Measurements from ENCODE around the gene CFAP61.
A peak's percentile ranks its signal among the peaks of the same experiment; 100 is the strongest.
"Not testable (repeated sequence)": the region's sequence is repeated elsewhere in the genome, so short reads cannot be mapped to it uniquely, and the experiment has no call there.

CFAP61 gene

DNA sequence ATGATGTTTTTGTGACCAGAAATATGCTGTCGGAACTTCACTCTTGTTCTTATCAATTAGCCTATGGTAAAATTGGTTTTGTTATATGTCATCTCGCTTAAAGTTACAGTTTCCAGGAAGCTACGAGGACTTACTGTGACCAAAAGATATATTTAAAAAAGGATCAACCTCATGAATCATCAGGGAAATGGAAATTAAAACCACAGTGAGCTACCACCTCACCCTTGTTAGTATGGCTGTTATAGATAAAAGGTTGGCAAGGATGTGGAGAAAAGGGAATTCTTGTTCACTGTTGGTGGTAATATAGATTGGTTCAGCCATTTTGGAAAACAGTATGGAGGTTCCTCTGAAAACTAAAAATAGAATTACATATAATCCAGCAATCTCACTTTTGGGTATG, 301.2 kb downstream of the CFAP61 start:
- no peaks in the 10 kb centered on the region for H3K36me3 Mint-ChIP-seq (ENCODE audit: low read depth)
- peaks cover 9% of the 10 kb centered on the region for H3K9me3 Mint-ChIP-seq
- H3K27me3 Mint-ChIP-seq = peaks cover 43% of the 10 kb centered on the region
- H3K27ac Mint-ChIP-seq = peak overlapping the region; percentile 9
- H3K4me1 Mint-ChIP-seq (ENCODE audit: low read depth) = peaks cover 16% of the 10 kb centered on the region
- no peak overlapping the region for H3K4me3 Mint-ChIP-seq

GRCh38 chr20:20355503-20355902, 303.2 kb downstream of the CFAP61 start:
- not testable (repeated sequence) for H3K36me3 Mint-ChIP-seq (ENCODE audit: low read depth); H3K9me3 Mint-ChIP-seq; H3K4me3 Mint-ChIP-seq; H3K27ac Mint-ChIP-seq
- Mint-ChIP-seq H3K27me3 (peaks cover 39% of the 10 kb centered on the region), H3K4me1 (ENCODE audit: low read depth) (peaks cover 26% of the 10 kb centered on the region)

DNA sequence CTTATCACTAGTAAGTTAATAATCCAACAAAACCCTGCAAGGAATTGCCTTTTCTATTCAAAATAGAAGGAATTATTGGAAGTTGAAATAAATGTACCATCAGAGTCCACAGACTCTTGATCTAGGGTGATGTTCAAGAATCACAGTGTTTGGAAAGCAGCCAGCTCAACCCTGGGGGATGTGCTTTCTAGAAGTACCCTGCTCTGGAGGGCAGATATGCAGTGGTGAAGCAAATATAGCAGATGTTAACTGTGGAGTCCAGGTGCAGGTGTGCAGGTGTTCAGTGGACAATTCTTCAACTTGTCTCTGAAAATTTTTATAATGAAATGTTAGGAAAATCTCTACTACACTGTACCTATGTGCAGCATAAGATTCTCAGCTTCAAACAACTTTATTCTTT, 306.5 kb downstream of the CFAP61 start:
- H3K36me3 Mint-ChIP-seq (ENCODE audit: low read depth) = no peaks in the 10 kb centered on the region
- H3K4me3 Mint-ChIP-seq = no peak overlapping the region
- H3K27ac Mint-ChIP-seq = no peak overlapping the region
- peaks cover 33% of the 10 kb centered on the region for H3K4me1 Mint-ChIP-seq (ENCODE audit: low read depth)
- H3K9me3 Mint-ChIP-seq = peaks cover 6% of the 10 kb centered on the region
- H3K27me3 Mint-ChIP-seq = peaks cover 48% of the 10 kb centered on the region

GRCh38 chr20:20359628-20360027, 307.3 kb downstream of the CFAP61 start:
- H3K36me3 Mint-ChIP-seq (ENCODE audit: low read depth) = no peaks in the 10 kb centered on the region
- peaks cover 30% of the 10 kb centered on the region for H3K4me1 Mint-ChIP-seq (ENCODE audit: low read depth)
- H3K27me3 Mint-ChIP-seq = peaks cover 48% of the 10 kb centered on the region
- H3K4me3 Mint-ChIP-seq = no peak overlapping the region
- H3K9me3 Mint-ChIP-seq = peaks cover under 1% of the 10 kb centered on the region
- no peak overlapping the region for H3K27ac Mint-ChIP-seq

DNA sequence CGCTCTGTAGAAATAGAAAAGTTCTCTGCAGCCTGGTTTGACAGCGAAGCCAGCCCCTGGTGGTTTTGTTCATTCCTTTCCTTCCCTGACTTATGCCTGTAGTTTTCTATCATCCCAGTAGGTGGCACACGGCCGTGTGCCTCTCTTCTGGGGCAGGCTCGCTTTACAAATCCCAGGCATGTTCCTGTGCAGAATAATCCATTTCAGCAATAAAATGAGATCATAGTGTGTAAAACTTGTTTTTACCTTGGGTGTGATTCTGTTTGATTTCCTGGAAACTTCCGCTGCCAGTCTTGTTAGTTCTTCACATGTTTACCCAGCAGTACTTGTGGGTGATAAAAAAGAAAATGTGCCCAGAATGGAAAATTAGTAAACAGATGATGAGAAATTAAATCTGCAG, 308.1 kb downstream of the CFAP61 start:
- Mint-ChIP-seq H3K9me3 (no peaks in the 10 kb centered on the region), H3K4me3 (peak overlapping the region; percentile 10), H3K27ac (no peak overlapping the region), H3K4me1 (ENCODE audit: low read depth) (peaks cover 38% of the 10 kb centered on the region), H3K27me3 (peaks cover 56% of the 10 kb centered on the region), H3K36me3 (ENCODE audit: low read depth) (no peaks in the 10 kb centered on the region)

DNA sequence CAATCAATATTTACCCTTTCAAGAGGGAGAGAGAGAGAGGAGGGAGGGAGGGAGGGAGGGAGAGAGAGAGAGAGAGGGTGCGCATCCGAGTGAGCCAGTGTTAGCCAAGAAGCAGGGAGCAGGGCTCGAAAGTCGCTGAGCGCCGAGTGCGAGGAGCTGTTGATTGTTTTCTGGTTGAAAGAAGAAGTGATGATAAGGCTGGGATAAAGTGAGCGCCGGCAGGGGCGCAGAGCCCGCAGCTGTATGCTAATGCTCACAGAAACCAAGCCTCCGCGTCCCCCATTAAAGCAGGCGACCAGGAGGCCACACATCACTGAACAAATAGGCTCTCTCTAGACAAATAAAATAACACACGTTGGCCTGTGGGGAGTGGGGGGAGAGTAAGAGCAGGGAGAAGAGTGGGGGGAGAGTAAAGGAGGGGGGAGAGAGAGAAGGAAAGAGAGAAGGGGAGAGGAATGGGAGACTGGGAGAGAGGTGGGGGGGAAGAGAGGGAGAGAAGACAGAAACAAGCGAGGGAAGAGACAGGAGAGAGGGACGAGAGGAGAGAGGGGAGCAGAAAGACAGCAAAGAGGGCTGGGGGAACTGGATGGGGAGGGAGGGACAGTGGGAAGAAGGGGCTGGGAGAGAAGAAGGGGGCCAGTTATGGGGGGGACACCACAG, 310.6 kb downstream of the CFAP61 start:
- Mint-ChIP-seq H3K9me3 (no peaks in the 10 kb centered on the region), H3K4me3 (no peak overlapping the region), H3K27ac (no peak overlapping the region), H3K27me3 (peaks cover 74% of the 10 kb centered on the region), H3K4me1 (ENCODE audit: low read depth) (peaks cover 51% of the 10 kb centered on the region), H3K36me3 (ENCODE audit: low read depth) (no peaks in the 10 kb centered on the region)

GRCh38 chr20:20363434-20363798, 311.1 kb downstream of the CFAP61 start:
- Mint-ChIP-seq H3K36me3 (ENCODE audit: low read depth) (no peaks in the 10 kb centered on the region), H3K9me3 (no peaks in the 10 kb centered on the region), H3K4me3 (peak overlapping the region; percentile 48), H3K27ac (no peak overlapping the region), H3K4me1 (ENCODE audit: low read depth) (peaks cover 51% of the 10 kb centered on the region), H3K27me3 (peaks cover 74% of the 10 kb centered on the region)

DNA sequence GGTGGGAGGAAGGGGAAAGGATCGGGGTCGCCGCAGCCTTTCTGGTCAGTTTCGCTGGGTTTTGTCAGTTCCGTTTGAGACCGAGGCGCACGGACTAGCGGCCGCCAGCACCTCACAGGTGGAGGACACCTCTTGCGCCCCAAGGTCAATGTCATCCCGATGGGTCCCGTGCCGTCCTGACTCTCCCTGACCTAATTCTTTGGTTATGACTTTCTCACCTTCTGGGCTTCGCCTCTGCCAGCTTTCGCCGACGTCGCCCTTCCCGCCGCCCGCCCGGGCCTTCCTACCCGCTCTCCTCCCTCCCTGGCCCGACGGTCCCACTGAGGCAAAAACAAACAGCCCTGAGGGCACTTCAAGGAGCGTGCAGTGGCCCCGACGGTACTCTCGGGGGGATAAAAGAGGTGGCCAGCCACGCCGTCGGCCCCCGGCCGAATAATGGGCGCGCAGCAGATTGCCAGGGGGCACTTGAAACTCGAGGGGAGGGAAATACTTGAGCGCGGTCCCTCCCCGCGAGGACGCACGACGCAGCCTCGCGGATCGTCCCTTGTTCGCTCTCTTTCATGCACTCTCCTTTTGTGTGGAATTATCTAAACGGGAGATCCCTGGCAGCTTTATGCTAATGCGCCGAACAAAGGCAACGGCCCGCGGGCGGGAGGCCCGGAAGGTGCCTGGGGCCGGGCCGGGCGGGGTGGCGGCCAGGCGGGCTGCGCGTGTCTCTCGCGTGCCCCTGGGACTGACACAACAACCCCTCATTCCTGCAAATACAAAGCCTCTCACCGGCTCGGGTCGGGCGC, 311.7 kb downstream of the CFAP61 start:
- no peaks in the 10 kb centered on the region for H3K36me3 Mint-ChIP-seq (ENCODE audit: low read depth)
- peak overlapping the region; percentile 48 for H3K4me3 Mint-ChIP-seq
- peaks cover 74% of the 10 kb centered on the region for H3K27me3 Mint-ChIP-seq
- peaks cover 51% of the 10 kb centered on the region for H3K4me1 Mint-ChIP-seq (ENCODE audit: low read depth)
- no peaks in the 10 kb centered on the region for H3K9me3 Mint-ChIP-seq
- no peak overlapping the region for H3K27ac Mint-ChIP-seq

DNA sequence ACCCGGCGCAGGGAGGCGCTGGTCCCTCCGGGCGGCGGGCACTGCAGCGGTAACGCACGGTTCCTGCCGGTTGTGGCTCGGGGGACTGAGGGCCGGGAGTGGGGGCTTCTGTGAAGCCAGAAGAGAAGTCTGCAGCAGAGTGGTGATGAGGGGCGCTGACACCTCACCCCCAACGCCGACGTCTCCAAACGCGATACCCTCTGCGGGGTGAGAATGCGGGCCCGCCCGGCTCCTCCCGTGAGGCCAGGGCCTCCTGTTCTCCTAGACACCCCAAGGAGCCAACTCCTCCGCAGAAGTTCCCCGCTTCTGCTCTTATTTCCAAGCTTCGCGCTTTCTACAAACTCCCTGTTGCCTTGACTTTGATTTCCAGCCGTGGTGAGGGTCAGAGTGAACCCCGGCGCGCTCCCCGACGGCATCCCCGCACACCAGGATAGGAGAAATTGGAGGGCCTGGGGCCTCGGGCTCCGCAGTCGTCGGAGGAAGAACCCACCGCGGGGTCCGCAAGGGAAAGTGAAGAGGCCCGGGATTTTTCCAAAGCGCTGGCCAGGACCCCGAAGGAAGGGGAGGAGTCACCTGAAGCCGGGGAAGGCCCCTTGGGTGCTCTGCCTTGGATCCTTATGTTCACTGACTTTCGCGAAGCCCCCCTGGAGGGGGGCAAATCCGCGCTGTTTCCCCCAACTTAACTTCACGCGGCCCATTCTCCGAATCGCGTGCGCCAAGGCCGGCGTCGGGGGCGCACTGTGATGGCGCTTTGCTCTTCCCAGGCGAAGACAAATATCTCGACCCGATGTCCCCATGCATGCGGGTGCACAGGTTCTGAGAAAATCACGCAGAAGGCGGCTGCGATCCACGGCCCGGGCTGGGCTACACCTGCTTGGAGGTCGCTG, 312.5 kb downstream of the CFAP61 start:
- H3K4me3 Mint-ChIP-seq = peak overlapping the region; percentile 48
- H3K9me3 Mint-ChIP-seq = no peaks in the 10 kb centered on the region
- peaks cover 50% of the 10 kb centered on the region for H3K4me1 Mint-ChIP-seq (ENCODE audit: low read depth)
- peak overlapping the region; percentile 55 for H3K27ac Mint-ChIP-seq
- H3K36me3 Mint-ChIP-seq (ENCODE audit: low read depth) = peaks cover under 1% of the 10 kb centered on the region
- H3K27me3 Mint-ChIP-seq = peaks cover 72% of the 10 kb centered on the region

DNA sequence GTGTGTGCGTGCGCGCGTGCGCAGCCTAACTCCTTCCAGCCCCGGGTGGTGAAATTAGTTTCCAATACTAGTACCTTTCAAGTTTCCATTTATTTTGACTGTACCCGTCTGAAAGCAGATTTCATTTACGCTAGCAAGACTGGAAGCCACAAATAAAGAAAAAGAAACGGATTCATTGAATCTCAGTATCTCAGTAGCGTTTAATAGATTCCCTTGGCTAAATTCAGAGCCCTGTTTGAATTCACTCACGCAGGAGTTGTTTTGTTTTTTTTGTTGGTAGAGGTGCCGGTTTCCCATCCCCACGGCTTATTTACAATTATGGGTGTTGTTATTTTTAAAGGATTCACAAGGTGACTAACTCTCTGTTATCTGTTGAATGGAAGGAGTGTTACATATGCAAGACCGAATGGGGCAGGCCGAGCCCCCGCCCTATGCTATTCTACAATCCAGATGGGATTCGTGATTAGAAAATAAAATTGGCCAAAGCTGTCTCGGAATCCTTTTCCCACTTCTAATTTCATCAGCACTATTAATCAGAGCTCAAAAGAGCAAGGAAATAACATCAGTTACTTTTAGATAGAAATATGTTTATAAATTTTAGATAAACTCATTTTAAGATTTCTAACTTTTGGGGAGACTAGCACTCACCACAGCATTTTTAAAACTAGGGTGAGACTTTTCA, 313.3 kb downstream of the CFAP61 start:
- H3K4me3 Mint-ChIP-seq = peak overlapping the region; percentile 48
- peaks cover 46% of the 10 kb centered on the region for H3K4me1 Mint-ChIP-seq (ENCODE audit: low read depth)
- H3K9me3 Mint-ChIP-seq = no peaks in the 10 kb centered on the region
- H3K36me3 Mint-ChIP-seq (ENCODE audit: low read depth) = peaks cover 5% of the 10 kb centered on the region
- H3K27ac Mint-ChIP-seq = peak overlapping the region; percentile 55
- peaks cover 72% of the 10 kb centered on the region for H3K27me3 Mint-ChIP-seq

- Mint-ChIP-seq H3K9me3 (no peaks in the 10 kb centered on the region), H3K27ac (peak overlapping the region; percentile 55), H3K36me3 (ENCODE audit: low read depth) (peaks cover 5% of the 10 kb centered on the region), H3K27me3 (peaks cover 72% of the 10 kb centered on the region), H3K4me3 (peak overlapping the region; percentile 26), H3K4me1 (ENCODE audit: low read depth) (peaks cover 40% of the 10 kb centered on the region)
Observed at GRCh38 chr20:20366551-20366875, 314.2 kb downstream of the CFAP61 start.

DNA sequence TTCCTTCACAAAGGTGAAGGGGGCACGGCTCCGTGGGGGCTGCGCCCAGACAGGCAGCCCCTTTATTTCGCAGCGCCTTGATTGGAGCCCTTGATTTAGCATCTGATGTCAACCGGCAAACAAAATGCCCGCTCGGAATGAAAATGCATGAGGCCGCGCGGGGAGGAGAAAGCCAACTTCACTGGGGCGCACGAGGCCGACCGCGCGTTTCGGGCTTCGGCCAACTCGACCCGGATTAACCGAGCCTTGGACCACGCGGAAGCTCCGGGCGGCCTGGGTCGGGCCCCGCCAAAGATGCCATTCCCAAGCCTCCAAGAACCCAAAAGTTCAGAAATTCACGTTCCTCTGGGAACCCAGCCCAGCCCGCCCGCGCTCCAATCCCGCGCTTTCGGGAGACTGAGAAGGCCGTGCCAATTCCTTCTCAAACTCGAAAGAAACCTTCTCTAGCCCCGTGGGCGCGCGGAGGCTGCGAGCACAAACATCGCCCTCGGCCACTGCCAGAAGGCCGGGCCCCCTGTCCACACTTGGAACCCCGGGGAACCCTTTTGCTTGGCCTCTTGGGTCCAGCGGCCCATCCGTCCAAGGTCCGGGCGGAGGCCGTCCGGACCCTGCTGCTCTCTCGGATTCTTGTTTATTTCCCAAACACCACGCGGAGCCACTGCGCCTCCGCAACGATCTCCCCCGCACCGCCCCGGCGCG, 314.7 kb downstream of the CFAP61 start:
- Mint-ChIP-seq H3K4me1 (ENCODE audit: low read depth) (peaks cover 42% of the 10 kb centered on the region), H3K27me3 (peaks cover 72% of the 10 kb centered on the region), H3K9me3 (no peaks in the 10 kb centered on the region), H3K27ac (peak overlapping the region; percentile 68), H3K36me3 (ENCODE audit: low read depth) (peaks cover 5% of the 10 kb centered on the region), H3K4me3 (peak overlapping the region; percentile 76)

DNA sequence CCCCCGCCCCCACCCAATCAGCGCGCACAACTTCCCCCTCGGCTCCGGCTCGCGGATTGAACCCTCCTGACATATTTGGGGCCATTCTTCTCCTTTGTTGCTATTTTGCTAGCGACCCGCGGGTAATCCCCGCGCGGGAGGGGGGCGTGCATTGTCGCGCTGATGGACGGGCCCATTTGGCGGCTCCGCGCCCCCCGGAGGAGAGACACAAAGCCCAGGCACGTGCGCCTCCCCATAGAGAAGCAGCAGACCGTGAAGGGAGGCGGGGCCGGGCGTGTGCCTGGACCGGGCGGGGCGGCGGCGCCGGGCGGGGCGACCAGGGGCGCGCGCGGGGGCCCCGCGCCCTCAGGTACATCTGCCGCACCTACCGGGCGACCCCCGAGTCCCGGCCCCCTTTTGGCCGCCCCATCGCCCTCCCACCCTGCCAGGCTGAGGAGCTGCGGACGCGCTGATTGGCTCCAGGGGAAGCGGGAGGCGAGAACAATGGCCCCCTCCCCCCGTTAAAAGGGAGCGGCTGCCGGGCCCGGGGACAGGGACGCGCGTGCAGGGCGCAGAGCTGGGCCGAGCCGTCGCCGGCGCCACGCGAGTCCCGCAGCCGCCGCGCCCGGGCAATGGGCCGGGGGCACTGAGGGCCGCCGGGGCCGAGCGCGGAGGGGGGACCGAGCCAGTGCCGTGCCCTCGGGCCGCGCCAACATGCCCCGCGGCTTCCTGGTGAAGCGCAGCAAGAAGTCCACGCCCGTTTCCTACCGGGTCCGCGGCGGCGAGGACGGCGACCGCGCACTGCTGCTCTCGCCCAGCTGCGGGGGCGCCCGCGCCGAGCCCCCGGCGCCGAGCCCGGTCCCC, 315.5 kb downstream of the CFAP61 start, which contains the start of gene INSM1:
Gene INSM1, plus strand, starts transcription at position 530 of the 843 bp plus-strand sequence. Its CDS starts 164 bp downstream, at position 694.
- Mint-ChIP-seq H3K4me1 (ENCODE audit: low read depth) (peaks cover 37% of the 10 kb centered on the region), H3K9me3 (no peaks in the 10 kb centered on the region), H3K36me3 (ENCODE audit: low read depth) (peaks cover 5% of the 10 kb centered on the region), H3K4me3 (peak within 1 kb of the TSS; percentile 76), H3K27me3 (peaks cover 72% of the 10 kb centered on the region), H3K27ac (peak within 1 kb of the TSS; percentile 68)

Measured in stimulated activated naive CD8-positive, alpha-beta T cell treated with anti-CD3 and anti-CD28 coated beads, Interleukin-15, Interleukin-2, amounts not matched to agents 100 ng/mL and 50 ng/mL, for 24 hours (primary cell).